Activated CD4-positive, alpha-beta T cell treated with anti-CD3 and anti-CD28 coated beads for 24 hours (primary cell): ENCODE measurements around the gene TNP1.

Experiments used
- DNase-seq, 2 donors: peaks; one replicate each; pipeline ENCODE4 v3.0.0-alpha.2; 2020; ENCODE audit warnings: low read depth in 2 of 2

Gene TNP1, protein sequence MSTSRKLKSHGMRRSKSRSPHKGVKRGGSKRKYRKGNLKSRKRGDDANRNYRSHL

GRCh38 chr2:216859944-216860343 is at the start of gene TNP1:
Gene TNP1 (minus strand): TSS chr2:216860064. CDS start chr2:216860034, 30 bp downstream.
- no peak for DNase-seq

GRCh38 chr2:216908300-216908699 is 48.4 kb upstream of the TNP1 start:
- DNase-seq = no peak

- no peak for DNase-seq
These were observed 45.9 kb upstream of the TNP1 start for GRCh38 chr2:216905649-216906329.

- DNase-seq = no peak
These were observed 45.1 kb upstream of the TNP1 start for GRCh38 chr2:216904974-216905373.

- no peak for DNase-seq
These were observed 44.7 kb upstream of the TNP1 start for GRCh38 chr2:216904554-216904953.

DNA sequence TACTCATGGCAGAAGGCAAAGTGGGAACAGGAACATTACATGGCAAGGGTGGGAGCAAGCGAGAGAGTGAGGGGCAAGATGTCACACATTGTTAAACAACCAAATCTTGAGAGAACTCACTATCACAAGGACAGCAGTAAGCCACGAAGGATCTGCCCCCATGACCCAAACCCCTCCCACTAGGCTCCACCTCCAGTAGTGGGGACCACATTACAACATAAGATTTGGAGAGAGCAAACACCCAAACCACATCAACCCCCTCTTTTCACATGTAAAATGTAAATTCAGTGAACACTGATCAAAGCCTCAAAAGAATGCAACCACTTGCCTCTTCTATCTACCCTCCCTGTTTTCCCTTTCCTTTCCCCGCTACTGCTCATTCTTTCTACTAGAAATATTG is 43.6 kb upstream of the TNP1 start:
- DNase-seq = no peak

DNA sequence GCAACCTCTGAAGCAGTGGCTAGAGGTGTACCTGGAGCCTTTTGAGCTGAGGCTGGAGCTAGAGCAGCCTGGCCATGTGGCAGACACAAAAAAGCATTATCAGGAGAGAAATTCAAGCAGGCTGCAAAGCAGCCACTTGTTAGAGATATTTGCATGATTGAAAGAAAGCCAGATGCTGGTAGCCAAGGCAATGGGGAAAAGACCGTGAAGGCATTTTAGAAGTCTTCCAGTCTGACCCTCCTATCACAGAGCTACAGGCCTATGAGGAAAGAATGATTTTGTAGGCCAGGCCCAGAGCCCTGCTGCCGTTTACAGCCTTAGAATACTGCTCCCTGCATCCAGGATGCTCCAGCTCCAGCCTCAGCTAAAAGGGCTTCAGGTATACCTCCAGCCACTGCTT is 41.4 kb upstream of the TNP1 start:
- DNase-seq = no peak

GRCh38 chr2:216900406-216900805 is 40.5 kb upstream of the TNP1 start:
- no peak for DNase-seq

GRCh38 chr2:216897561-216898203 is 37.8 kb upstream of the TNP1 start:
- DNase-seq = no peak

- no peak for DNase-seq
These were observed 30.3 kb upstream of the TNP1 start for GRCh38 chr2:216890138-216890537.

DNA sequence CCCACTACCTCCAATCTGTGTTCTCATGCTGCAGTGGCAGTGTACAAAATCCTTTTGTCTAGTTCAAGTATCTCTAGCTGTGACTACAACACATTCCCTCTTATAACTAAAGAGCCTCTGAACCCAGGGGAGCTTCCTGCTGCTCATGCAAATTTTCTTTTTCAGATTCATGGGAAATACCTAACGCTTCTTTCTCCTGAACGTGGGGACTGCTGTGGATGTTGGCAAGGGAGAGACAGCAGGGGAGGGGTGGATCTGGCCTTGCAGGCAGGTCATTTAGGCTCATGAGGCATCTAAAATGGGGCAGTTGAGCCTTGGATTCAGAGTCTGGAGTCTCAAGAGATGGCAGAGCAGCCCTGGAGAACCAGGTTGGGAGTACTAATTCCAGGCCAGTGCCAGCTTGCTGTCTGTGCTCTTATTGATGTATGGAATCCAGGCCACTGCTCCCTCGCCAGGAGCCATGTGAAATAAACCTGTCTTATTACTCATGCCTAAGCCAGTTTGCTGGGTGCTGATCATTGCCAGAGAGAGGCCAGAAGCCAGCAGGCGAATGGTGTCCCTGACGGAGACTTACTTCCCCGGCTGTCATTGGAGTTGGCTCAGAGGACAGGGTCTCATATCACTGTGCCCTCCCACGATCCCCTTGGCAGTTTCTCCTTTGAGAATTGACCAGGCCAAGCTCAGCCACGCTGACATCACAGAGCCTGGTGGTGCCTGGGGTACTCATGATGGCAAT is 29.2 kb upstream of the TNP1 start:
- no peak for DNase-seq

GRCh38 chr2:216888081-216888480 is 28.2 kb upstream of the TNP1 start:
- DNase-seq = no peak

DNA sequence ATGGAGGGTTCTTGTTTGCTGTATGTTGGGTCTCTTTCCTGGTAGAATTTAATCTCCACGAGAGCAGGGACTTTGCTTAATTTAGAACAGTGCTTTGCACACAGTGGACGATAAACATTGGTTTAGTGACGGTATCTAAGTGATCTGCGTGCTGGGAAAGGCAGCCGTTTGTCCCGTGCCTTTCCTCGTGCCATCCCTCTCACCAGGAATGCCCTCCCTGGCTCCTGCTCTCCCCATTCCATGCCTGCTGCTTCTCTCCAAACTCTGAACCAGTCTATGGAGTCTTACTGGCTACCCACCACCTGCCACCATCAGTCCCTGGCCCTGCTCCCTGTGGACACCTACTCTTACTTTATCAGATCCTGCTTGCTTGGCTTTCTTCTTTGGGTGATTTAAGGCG is 27.3 kb upstream of the TNP1 start:
- DNase-seq = no peak

- no peak for DNase-seq
These were observed 25.3 kb upstream of the TNP1 start for GRCh38 chr2:216885117-216885553.

- no peak for DNase-seq
These were observed 24.5 kb upstream of the TNP1 start for GRCh38 chr2:216884347-216884746.

DNA sequence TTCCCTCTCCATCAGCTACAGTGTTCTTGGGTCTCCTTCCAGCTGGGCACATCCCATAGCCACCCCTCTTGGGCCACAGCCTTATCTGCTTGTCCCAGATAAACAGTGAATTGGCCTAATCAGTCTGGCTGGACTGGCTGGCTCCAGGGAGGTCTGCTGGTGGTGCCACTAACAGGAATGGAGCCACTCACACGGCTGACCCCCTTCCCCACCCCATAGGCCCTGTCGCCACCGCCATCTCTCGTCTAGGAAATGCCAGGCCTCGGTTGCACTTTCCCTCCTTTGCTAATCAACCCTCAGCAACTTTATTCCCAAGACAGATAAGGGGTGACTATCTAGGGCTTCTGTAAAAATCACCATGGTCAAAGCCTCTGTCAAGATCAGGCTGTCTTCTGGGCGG is 23.0 kb upstream of the TNP1 start:
- DNase-seq = no peak

GRCh38 chr2:216881411-216881810 is 21.5 kb upstream of the TNP1 start:
- DNase-seq = no peak

DNA sequence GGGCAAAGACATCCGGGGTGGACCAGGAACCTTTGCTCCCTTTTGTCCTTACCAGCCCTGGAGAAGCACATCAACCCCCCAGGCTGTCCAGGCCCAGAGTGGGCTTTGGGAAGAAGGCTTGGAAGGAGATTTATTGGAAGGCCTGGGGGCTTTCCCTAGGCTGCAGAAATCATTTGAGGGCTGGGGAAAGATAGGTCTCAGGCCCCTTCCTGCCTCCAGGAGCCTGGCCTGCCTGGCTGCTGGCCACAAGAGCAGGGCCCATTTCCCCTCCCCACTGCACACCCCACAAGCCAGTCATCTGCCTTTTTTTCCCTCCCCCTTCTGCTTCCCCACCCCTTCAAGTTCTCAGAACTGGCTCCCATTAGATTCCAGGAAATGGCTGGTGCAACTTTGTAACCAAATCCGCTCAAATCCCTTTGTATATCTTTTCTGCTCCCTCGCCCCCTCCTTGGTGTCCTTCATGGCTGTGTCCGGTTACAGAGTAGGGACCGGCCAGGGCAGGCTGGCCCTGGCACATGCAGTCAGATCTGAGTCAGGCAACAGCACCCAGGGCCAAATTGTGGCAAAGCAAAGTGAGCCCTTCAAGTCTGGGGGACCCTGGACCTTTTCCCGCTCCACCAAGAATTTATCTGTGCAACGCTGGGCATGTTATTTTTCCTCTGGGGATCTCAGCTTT is 20.8 kb upstream of the TNP1 start:
- no peak for DNase-seq

DNA sequence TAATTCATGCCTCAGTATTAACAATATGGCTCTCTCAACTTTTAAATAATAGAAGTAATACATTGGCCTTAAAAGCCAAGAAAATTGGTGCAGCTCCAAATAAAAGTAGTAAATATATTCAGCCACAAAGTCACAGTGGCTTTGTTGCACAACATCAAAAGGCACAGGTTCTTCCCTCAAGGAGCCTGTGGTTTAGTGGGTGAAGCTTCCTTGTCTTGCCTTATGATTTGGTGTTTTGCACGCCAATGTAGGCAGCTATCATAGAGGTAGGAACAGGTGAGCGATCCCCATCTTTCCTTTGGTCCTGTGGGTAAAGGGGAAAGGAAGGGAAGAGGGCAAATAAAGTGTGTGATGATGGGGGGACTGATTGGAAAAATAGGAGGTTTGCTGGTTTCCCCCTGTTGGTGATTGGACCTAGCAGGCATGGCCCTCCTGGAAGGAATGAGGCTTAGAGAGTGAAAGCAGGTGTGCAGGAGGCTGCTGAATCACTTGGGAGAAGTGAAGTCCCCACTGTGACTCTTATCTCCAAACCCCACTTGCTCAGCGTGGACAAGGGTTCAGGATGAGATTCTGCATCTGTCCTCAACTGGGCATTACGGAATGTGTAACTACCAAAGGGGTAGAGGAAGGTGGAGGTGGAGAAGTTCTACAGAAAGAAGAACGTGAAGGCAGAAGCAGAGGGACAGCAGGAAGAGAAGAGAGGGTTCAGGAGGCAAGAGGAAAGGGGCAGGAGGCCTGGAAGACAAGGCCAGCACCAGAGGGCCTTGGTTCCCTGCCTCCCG is 20.1 kb upstream of the TNP1 start:
- DNase-seq = no peak

- no peak for DNase-seq
These were observed 18.2 kb upstream of the TNP1 start for GRCh38 chr2:216878072-216878471.

- no peak for DNase-seq
These were observed 17.2 kb upstream of the TNP1 start for GRCh38 chr2:216877085-216877484.
